Retinal pigment epithelial cell (primary cell): ENCODE data around the gene MRPL1.

Experiments used
- DNase-seq: peaks from one replicate; pipeline ENCODE4 v3.0.0-alpha.2; 2010; ENCODE audit warnings: low read depth
- H3K4me3 ChIP-seq: 2 replicates; pipeline ENCODE4 v1.5.1; 2011; ENCODE audit warnings: mild to moderate bottlenecking, low read length, control low read depth, moderate library complexity
- TF ChIP-seq, protein P1 (sequence below): conservative IDR thresholded peaks from 2 replicates; pipeline ENCODE4 v1.5.1; 2011; ENCODE audit warnings: low read depth, low read length, control low read depth, inconsistent platforms

The MRPL1 gene

GRCh38 chr4:77989968-77990367, 127.3 kb downstream of the MRPL1 start:
- no peak overlapping the region for H3K4me3 ChIP-seq
- TF ChIP-seq, protein P1, sequence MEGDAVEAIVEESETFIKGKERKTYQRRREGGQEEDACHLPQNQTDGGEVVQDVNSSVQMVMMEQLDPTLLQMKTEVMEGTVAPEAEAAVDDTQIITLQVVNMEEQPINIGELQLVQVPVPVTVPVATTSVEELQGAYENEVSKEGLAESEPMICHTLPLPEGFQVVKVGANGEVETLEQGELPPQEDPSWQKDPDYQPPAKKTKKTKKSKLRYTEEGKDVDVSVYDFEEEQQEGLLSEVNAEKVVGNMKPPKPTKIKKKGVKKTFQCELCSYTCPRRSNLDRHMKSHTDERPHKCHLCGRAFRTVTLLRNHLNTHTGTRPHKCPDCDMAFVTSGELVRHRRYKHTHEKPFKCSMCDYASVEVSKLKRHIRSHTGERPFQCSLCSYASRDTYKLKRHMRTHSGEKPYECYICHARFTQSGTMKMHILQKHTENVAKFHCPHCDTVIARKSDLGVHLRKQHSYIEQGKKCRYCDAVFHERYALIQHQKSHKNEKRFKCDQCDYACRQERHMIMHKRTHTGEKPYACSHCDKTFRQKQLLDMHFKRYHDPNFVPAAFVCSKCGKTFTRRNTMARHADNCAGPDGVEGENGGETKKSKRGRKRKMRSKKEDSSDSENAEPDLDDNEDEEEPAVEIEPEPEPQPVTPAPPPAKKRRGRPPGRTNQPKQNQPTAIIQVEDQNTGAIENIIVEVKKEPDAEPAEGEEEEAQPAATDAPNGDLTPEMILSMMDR: no peak

DNA sequence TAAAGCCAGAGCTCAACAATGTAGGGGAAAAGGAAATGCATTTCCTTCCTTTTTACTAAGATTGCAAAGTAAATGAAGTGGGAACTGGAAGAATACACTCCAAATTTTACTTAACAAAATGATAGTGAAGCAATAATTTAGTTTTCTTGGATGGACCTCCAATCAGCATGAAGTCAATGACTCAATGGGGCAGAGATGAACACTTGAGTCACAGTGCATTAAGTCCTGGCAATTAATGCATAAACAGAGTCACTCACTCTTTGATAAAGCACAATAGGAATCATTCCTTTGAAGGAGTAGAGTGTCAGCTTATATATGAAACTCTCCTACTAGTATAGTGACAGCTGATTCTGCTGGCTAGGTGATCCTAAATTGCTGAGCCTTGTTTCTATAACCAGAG, 127.8 kb downstream of the MRPL1 start:
- TF ChIP-seq, protein P1: no peak
- no peak for DNase-seq

More at GRCh38 chr4:77989968-77990367, 127.3 kb downstream of the MRPL1 start:
- DNase-seq: no peak

DNA sequence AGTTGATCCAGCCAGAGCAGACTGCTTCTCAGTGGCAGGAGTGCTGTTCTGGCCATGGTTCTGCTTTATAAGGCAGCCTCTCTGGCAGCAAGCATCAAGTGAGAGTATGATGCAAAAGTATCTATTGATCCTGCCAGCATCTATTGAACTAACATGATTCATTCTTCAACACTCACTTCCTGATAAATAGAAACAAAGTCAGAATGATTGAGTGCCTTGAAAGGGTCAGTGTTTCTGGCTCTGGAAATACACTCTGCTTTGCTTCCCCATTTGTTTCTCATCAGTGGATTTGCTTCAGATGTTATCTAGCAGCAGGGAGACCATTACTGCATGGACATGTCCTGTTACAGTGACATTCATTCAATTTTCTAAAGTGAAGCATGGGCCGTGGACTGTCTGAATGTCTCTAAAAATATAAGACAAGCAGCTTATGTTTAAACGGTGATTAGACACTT, 128.3 kb downstream of the MRPL1 start:
- no peak for DNase-seq
- TF ChIP-seq, protein P1: no peak
- no peak overlapping the region for H3K4me3 ChIP-seq

More for the DNA sequence above, 127.8 kb downstream of the MRPL1 start:
- H3K4me3 ChIP-seq: no peak overlapping the region

DNA sequence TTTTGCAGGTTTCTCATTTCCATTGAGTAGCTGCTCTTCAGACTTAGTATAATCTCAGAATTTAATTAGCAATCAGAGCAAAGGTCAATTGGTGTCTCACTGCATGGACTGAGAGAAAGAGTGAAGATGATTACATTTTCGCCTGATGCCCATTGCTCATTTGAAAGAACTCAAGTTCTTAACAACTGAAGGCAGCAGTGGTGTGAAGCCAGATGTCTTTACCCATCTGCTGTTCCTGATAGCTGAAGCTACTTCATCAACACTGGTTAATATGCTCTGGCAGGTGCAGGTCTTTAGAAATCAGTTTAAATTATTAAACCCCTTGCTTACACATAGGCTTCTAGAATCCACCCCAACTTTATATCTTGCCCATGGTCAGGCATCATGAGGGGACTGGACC, 130.0 kb downstream of the MRPL1 start:
- TF ChIP-seq, protein P1: no peak
- no peak for DNase-seq
- no peak overlapping the region for H3K4me3 ChIP-seq

DNA sequence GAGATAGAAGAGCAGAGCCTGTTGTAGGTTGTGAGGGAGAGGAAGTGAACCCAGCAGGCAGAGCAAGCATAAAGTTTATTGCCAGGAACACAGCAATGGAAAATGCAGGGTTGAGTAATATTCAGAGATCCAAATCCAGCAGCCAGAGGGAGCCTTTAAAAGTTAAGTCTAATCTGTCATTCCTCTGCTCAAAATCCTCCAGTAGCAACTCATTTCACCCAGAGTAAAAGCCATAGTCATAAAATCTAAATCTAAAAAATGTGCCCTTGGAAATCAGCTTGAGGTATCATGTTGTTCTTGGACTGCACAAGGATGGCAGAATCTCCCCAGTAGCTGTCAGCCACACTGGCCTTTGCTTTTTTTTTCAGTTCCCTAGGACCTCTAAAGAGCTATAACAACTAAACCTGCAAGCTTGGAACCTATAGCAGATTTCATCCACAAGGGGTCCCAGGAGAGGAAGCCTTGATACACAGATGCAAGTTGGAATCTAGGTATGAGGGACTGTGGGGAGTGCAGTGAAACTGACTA, 131.6 kb downstream of the MRPL1 start:
- peak; percentile 49 for DNase-seq
- TF ChIP-seq, protein P1: peak; percentile 87

GRCh38 chr4:77996076-77996475, 133.4 kb downstream of the MRPL1 start:
- no peak overlapping the region for H3K4me3 ChIP-seq
- DNase-seq: no peak
- TF ChIP-seq, protein P1: no peak

More for the DNA sequence above, 131.6 kb downstream of the MRPL1 start:
- H3K4me3 ChIP-seq: no peak overlapping the region

GRCh38 chr4:78001531-78001930, 138.9 kb downstream of the MRPL1 start:
- TF ChIP-seq, protein P1: no peak
- no peak for DNase-seq
- H3K4me3 ChIP-seq: no peak overlapping the region
